Stimulated activated CD4-positive, alpha-beta T cell treated with anti-CD3 and anti-CD28 coated beads, Interleukin-4, amount 100 ng/mL, for 48 hours (primary cell): Measurements from ENCODE around the gene DPY19L1.
"Not testable (repeated sequence)": the region's sequence is repeated elsewhere in the genome, so short reads cannot be mapped to it uniquely, and the experiment has no call there.

Source experiments
- DNase-seq, 2 donors: peaks; one replicate each; pipeline ENCODE4 v3.0.0-alpha.2; 2020; ENCODE audit warnings: low read depth in 2 of 2

The DPY19L1 gene

DNA sequence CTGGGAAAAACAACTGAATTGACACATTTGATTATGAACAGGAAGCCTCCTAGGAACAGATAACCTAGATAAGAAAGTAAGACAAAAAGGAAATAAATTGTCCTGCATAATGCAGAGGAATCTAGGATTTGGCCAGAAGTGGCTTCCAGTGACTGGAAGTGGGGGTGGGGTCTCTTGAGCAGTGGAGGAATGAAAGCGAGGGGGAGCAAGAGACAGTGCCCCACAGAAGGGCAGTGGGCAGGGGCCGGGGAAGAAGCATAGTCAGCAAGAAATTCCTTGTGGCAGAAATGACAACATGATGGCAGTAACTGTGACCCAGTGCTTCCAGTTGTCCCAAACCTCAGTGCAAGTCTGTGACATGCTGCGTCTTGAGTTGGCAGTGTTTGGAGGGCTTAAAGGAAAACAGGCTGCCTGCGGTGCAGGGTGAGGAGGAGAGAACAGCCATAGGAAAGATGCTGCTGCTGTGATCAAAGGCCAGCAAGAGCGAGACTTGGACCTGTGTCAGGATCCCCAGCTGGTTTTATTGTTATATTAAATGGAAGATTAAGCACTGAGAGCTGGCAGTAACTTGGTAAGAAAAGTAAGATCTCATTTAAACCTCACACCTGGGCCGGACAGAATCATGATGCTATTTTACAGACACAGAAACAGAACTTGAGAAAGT is 119.0 kb downstream of the DPY19L1 start:
- DNase-seq, result not testable (repeated sequence)

DNA sequence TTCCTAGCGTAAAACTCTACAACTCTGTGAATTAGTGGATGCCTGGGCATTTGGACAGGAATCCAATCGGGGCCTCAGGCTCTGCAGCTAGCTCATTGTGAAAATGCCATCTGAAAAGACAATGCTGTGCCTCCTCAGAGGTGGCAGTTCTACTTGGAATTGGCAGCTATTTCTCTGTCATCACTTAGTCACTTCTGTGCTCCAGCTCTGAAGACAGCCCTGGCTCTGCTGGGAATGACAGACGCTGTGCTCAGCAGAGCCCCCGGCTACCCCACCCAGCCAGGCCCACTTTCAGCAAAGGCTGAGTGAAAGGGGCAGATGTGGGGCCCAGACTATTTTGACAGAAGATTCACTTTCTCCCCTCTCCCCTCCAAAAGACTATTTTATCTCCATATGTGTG is 119.8 kb downstream of the DPY19L1 start:
- not testable (repeated sequence) for DNase-seq

DNA sequence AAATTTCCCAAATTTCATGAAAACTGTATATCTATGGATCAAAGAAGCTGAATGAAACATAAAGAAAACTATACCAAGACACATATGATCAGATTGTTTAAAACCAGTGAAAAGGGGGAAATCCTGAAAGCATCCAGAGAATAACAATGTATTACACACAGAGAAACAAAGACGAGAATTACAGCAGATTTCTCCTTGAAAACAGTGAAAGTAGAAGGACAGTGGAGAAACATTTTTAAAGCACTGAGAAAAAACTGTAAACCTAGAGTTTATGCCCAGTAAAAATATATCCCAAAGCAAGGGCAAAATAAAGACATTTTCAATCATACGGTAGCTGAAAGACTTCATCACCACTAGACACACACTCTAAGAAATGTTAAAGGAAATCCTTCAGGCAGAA is 121.0 kb downstream of the DPY19L1 start:
- DNase-seq, result no peak

DNA sequence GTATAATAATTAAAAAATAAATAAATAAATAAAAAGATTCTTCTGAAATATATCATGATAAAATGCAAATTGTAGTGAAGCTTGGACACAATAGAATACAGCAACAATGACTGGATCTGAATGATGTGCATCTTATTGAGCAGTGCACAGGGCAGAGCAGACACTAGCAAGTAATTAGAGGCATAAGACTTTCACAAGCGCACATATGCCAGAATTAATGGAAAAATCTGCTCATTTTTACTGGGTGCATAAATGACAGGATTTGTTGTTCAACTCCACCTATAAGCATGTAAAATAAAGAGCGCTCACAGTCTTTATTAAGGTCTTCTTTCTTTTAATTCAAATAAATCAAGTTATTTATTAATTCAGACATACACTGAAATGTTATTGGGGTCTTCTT is 125.0 kb downstream of the DPY19L1 start:
- DNase-seq, result no peak

DNA sequence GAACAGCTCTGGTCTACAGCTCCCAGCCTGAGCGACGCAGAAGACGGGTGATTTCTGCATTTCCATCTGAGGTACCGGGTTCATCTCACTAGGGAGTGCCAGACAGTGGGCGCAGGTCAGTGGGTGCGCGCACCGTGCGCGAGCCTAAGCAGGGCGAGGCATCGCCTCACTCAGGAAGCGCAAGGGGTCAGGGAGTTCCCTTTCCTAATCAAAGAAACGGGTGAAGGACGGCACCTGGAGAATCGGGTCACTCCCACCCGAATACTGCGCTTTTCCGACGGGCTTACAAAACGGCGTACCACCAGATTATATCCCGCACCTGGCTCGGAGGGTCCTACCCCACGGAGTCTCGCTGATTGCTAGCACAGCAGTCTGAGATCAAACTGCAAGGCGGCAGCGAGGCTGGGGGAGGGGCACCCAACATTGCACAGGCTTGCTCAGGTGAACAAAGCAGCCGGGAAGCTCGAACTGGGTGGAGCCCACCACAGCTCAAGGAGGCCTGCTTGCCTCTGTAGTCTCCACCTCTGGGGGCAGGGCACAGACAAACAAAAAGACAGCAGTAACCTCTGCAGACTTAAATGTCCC is 130.9 kb downstream of the DPY19L1 start:
- DNase-seq, result not testable (repeated sequence)

DNA sequence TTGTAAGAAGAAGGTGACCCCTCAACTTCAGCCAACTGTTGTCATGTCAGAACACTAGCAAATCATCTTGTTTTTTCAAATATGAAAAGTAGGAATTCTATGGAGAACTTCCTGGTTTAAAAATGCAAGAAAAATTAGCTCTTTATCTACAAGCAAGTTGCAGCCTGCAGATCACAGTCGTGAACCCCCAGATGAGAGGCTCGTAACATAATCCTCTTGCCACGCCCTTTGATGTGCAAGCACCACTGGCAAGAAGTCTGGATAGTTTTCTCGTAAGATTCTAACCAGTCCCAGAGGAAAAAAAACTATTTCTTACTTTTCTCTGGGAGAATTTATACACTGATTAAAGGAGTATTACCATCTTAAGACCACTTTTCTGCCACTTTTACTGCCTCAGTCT is 132.3 kb downstream of the DPY19L1 start:
- no peak for DNase-seq

DNA sequence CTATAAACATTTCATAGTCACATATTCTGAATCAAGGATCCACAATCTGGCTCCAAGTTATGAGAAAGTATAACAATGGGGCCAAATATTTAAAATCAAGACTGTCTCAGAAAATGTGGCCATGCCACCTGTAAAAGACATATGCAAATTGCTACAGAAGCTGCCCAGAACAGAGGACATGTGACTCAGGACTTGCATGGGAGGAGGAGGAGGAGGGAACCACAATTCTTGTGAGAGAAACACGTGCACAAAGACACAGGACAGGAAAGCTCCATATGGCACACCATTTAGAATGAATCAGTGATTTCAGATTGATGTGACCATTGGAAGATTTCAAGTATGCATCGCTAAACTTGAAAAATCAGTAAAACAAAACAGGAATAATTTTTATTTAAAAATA is 133.4 kb downstream of the DPY19L1 start:
- DNase-seq, result not testable (repeated sequence)

DNA sequence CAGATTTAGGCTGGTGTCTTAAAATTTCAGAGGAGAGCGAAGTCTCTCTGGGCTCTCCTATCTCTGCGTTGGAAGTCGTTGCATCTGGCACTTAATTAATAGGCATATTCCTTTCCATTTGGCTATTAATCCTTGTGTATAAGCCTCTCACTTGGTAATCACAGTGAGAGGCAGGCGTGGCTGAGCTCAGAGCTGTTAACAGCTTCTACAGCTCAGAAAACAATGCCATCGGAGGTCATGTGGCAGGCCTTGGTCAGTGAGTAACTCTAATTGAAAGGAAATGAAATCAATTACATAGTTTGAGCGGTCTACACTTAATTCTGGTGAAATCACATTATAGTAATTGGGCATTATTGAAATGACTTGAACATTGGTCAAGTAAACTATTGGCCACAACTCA is 135.1 kb downstream of the DPY19L1 start:
- no peak for DNase-seq

DNA sequence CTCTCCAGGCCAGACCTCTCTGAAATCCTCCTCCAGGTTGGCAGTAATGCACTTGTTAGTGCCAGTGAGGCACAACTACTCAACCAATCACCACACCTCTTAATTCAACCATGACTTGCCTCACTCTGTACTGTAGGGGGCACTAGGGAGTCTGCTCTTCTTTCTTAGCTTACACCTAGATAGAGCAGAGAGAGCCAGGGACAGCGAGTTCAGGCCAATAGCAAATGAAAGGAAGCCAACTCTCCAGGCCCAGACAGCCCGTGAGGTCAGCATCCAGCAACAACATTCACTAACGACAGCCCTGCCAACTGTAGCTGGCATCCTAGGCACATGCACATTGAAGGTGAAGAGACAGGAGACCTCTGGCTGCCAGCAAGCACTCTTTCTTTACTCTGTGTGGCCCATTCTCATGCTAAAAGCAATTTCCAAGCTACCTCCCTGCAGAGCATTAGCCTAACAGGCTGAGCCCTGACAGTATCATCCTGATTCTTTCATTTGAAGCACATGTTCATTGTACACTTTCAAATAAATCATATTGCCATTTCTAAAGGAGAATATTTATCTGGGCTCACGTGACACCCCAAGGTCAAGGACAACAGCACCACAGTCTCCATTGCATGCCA is 136.3 kb downstream of the DPY19L1 start:
- DNase-seq, result no peak

DNA sequence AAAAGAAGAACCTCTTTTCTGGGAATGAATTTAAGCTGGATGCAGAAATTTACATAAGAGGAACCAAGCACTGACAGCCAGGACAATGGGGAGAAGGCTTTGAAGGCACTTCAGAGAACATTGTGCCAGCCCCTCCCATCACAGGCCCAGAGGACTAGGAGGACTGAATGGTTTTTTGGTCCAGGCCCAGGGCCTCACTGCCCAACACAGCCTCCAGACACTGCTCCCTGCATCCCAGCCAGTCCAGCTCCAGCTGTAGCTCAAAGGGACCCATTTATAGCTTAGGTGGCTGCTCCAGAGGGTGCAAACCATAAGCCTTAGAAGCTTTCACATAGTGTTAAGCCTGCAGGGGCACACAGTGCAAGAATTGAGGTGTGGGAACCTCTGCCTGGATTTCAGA is 142.1 kb downstream of the DPY19L1 start:
- no peak for DNase-seq

DNA sequence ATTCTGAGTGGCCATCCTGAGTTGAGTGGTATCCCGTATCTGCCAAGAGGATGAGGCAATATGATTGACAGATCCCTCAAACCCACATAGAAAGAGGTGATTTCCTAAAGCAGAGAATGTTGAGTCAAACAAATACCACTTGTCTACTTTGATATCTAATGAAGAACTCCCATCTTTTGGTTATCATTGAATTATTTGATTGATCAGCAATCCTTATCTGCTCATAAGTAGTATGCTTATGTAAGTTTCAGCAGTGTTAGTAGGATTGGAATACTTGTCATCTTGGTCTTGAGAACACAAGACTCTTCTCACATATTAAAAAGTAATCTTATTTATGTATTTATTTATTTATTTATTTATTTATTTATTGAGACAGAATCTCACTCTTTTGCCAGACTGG is 147.3 kb downstream of the DPY19L1 start:
- DNase-seq, result no peak

DNA sequence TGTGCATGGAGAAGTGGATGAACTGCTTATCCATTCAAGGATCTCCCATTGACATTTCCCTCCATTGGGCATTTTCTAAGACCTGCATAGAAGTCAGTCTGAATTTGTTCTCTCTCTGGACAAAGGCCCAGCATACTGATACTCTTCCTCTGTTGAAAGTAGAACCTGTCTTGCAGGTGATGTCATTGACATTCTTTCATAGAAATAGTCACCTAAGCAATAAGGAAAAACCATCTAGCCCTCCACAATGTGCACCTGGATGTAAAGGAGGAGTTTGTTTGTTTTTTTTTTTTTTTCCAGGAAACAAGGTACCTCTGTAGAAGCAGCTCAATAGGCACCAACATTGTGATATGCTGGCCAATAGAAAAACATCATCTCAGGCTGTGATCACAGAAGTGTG is 150.4 kb downstream of the DPY19L1 start:
- DNase-seq, result no peak

DNA sequence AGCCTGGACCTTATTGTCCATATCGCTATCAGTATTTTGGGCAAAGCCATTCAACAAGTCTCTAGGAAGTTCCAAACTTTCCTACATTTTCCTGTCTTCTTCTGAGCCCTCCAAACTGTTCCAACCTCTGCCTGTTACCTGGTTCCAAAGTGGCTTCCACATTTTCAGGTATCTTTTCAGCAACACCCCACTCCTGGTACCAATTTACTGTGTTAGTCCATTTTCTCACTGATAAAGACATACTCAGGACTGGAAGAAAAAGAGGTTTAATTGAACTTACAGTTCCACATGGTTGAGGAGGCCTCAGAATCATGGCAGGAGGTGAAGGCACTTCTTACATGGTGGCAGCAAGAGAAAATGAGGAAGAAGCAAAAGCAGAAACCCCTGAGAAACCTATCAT is 153.4 kb downstream of the DPY19L1 start:
- not testable (repeated sequence) for DNase-seq

DNA sequence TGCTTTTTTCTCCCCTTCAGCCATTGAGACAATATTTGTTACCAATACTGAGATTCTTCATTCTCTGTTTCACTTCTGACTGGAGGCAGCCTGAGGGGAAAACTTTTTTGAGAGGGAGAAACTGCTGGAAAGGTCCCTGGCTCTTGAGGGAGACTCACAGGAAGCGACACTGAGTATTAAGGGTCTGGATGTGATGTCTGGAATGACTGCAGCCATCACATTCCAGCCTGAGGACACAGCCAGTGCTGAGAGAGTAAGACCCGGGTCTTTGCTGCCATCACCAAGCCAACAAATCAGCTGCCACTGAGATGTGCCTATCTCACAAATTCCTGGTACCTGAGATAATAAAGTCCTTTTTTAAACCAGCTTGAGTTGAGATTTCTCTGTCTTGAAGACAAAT is 157.4 kb downstream of the DPY19L1 start:
- DNase-seq, result no peak

DNA sequence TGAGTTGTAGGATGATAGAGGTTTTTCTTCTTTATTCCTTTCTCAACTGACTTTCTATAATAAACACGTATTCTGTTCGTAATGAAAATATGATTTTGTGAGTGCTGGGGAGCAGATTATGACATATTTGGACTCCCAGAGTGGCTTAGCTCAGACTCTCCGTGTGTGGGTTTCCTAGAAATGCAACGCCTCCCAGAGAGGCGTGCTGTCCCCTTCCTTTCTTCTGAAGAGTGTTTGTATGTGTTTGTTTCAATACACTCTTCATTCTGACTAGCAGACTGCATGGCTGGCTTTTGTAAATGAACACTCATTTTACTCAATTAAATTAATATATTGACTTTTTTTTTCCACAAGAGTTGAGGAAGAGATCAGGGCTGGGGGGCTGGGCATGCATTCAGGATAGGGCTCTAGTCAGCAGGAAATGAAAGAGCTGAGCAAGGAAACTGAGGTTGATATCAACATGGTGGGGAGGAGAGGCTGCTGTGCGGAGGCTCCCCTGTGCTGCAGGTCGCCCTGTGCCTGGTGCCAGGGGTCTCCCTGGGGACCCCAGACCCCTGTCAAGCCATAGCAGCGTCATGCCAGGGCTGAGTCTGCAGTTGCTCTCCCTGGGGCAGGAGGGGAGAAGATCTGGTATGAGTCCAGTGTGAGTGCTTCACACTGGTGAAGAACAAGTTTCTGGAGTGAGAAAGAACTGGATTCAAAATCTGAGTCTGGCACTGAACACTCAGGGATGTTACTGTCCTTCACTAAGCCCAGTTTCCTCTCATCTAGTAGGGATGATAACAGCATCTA is 158.1 kb downstream of the DPY19L1 start:
- DNase-seq, result not testable (repeated sequence)
